BJ (cell line): Measurements from ENCODE around the gene F2. TPM values are rescaled to one million over a fixed set of nuclear protein-coding genes. Genes with fewer than 3 reads are reported as not detected.

Experiments
- CTCF ChIA-PET: fragments of 350-600 bp; formaldehyde crosslinking; extraction: SDS; loops from one replicate; lab custom pipeline; 2021; ENCODE audit warnings: antibody characterized with exemption, inconsistent platforms; lab: Yijun Ruan, JAX
- POLR2A ChIA-PET: fragments of 300-600 bp; sonication (Branson Sonifier 250); formaldehyde crosslinking; extraction: SDS; loops from one replicate; lab custom pipeline; 2021; ENCODE audit warnings: antibody characterized with exemption; lab: Charles Lee
- DNase-seq: peaks from one replicate; pipeline ENCODE4 v3.0.0-alpha.2; 2011; ENCODE audit warnings: low read depth
- H3K27me3 ChIP-seq: 2 replicates; pipeline ENCODE4 v1.6.0; 2011; ENCODE audit warnings: low read length; ENCODE audit not compliant: control insufficient read depth, insufficient read depth
- H3K36me3 ChIP-seq: 2 replicates; pipeline ENCODE4 v1.5.1; 2011; ENCODE audit warnings: low read length; ENCODE audit not compliant: control insufficient read depth, insufficient read depth
- H3K4me3 ChIP-seq: 2 replicates; pipeline ENCODE4 v1.5.1; 2011; ENCODE audit warnings: low read depth, mild to moderate bottlenecking, control low read depth, low read length
- CTCF ChIP-seq: IDR thresholded peaks from 2 replicates; pipeline ENCODE4 v1.5.1; 2011; ENCODE audit warnings: low read depth, mild to moderate bottlenecking, control low read depth, inconsistent platforms, low read length, moderate library complexity; ENCODE audit not compliant: insufficient read depth
- polyA plus RNA-seq: library from polyadenylated mRNA; depleted of rRNA; stranded (reverse); fragments of >200 nt; gene quantifications from 2 replicates; pipeline ENCODE4 v1.2.3, GENCODE V29; 2011

Gene F2
- polyA plus RNA-seq, 1 experiment: 0.05 TPM

- H3K27me3 ChIP-seq: no peaks in the 10 kb centered on the region; the same call in 1 of the 2 replicates
- no peaks in the 10 kb centered on the region for H3K36me3 ChIP-seq
- CTCF ChIA-PET: no interaction called here
- DNase-seq: no peak
- H3K4me3 ChIP-seq: no peak overlapping the region
- no peak for TF ChIP-seq CTCF
- POLR2A ChIA-PET: no interaction called here
Measured at GRCh38 chr11:46724088-46724487, 5.1 kb downstream of the F2 start.

- Histone ChIP-seq H3K27me3 (no peaks in the 10 kb centered on the region; the same call in 1 of the 2 replicates), H3K36me3 (no peaks in the 10 kb centered on the region), H3K4me3 (no peak overlapping the region)
- no peak for TF ChIP-seq CTCF
- CTCF ChIA-PET: no interaction called here
- DNase-seq: no peak
- POLR2A ChIA-PET: no interaction called here
Measured at GRCh38 chr11:46725338-46726205, 6.6 kb downstream of the F2 start.

DNA sequence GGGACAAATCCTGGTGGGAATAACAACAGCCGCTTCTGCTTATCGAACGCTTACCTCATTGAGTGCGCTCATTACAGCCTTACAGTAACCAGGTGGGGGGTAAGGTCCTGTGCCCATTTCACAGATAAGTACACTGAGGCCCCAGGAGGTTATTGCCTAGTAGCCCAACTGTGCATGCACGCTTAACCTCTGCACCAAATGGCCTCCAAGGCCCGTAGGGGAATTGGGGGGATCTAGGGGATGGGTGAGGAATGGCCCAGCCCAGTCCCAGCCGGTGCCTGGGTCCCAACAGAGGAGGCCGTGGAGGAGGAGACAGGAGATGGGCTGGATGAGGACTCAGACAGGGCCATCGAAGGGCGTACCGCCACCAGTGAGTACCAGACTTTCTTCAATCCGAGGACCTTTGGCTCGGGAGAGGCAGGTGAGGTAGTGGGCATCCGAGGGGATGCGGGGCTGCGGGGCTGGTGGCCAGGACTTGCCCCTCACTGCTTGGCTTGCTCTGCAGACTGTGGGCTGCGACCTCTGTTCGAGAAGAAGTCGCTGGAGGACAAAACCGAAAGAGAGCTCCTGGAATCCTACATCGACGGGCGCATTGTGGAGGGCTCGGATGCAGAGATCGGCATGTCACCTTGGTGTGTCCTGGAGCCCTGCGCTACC, 7.3 kb downstream of the F2 start:
- no peaks in the 10 kb centered on the region for H3K36me3 ChIP-seq
- DNase-seq: no peak
- H3K27me3 ChIP-seq: no peaks in the 10 kb centered on the region; the same call in 1 of the 2 replicates
- no peak overlapping the region for H3K4me3 ChIP-seq
- ChIA-PET POLR2A (no interaction called here), CTCF (no interaction called here)
- TF ChIP-seq CTCF: no peak

DNA sequence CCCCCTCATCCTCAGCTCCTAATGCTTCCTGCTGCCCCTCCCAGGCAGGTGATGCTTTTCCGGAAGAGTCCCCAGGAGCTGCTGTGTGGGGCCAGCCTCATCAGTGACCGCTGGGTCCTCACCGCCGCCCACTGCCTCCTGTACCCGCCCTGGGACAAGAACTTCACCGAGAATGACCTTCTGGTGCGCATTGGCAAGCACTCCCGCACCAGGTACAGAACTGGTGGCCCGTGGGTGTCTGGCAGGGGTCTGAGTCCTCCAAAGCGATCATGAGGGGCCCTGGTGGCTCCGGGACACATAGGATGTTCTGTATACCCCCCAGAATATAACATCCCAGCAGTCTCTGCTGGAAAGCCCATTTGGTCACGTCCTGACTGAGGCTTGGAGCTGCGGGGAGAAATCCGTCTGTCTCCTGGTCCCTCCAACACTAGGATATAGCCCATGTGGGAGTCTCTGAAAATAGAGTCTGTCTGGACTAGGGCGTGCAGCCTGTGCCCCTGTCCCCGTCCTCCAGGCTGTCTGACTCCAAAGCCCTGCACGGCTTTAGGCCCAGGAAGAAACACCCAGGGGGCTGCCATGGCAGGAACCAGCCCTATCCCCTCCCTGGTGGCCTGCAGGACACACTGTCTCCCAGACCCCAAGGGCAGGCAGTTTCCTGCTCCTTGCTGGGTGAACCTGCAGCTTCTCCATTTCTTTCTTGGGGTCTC, 9.1 kb downstream of the F2 start:
- Histone ChIP-seq H3K36me3 (no peaks in the 10 kb centered on the region), H3K4me3 (no peak overlapping the region), H3K27me3 (no peaks in the 10 kb centered on the region; the same call in 1 of the 2 replicates)
- no peak for DNase-seq
- TF ChIP-seq CTCF: no peak
- ChIA-PET CTCF (no interaction called here), POLR2A (no interaction called here)

- no peak for TF ChIP-seq CTCF
- ChIA-PET POLR2A (no interaction called here), CTCF (no interaction called here)
Measured at GRCh38 chr11:46728659-46729040, 9.6 kb downstream of the F2 start.

More at GRCh38 chr11:46728659-46729040, 9.6 kb downstream of the F2 start:
- no peak for DNase-seq
- H3K27me3 ChIP-seq: no peaks in the 10 kb centered on the region; the same call in 1 of the 2 replicates
- no peaks in the 10 kb centered on the region for H3K36me3 ChIP-seq
- H3K4me3 ChIP-seq: no peak overlapping the region
